Measurements from ENCODE around the gene NELFCD. TPM values are rescaled to one million over a fixed set of nuclear protein-coding genes. Genes with fewer than 3 reads are reported as not detected.

Gene NELFCD
- total and polyA plus RNA-seq, 9 of the 15 experiments (the other 6 are each of a cell fraction or from before 2014, with no cell fraction given): 11.7 to 163 (median 96.5) TPM

DNA sequence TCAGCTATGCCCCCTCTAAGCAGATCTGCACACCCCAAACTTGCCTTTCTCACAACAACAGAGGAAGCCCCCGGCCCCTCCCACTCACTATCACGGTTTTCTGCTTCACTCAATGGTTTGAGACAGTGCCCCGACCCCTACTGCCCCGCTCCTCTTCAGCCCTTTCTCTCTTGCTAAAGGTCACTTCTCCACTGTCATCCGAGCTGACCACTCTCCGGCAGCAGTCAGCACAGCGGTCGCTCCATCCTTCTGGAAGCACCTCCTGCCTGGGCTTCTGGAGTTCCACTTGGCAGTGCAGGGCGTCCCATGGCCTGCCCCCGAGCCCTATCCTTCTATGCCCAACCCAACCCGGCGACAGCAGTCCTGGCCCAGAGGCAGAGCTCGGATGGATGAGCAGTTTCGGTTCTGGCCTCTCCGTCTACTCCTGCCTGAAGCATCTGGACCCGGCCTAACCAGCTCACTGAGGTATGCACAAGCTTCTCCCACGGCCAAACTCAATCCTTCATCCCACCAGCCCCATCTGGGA, 21.9 kb downstream of the NELFCD start:
- peaks cover 63% of the 10 kb centered on the region for H3K36me3 ChIP-seq (ENCODE audit: control insufficient read depth, insufficient read depth, low read length)
- 85% methylated on average over 16 of the region's 17 CpGs for WGBS (ENCODE audit: insufficient coverage, low coverage, missing lambda C conversion rate)
- CTCF ChIA-PET (ENCODE audit: low intra/inter-chr PET ratio): no interaction called here
- intact Hi-C loops (cut with micrococcal nuclease) (no loop called here), in situ Hi-C loops (cut with MboI) (no loop called here)
- no peak for ATAC-seq
- H3K4me2 ChIP-seq (ENCODE audit: insufficient read depth, low read length): no peak overlapping the region
- POLR2A ChIA-PET: no interaction called here
- H3K4me3 ChIP-seq: no peak overlapping the region
- BruUV-seq (replicated peaks): no TSS peak
- H4K20me1 ChIP-seq (replicated peaks; ENCODE audit: control insufficient read depth, insufficient read depth, low read length): peaks cover 2% of the 10 kb centered on the region
- H3K9me3 ChIP-seq (replicated peaks; ENCODE audit: control insufficient read depth, insufficient read depth, low read depth, low read length): no peaks in the 10 kb centered on the region
- H3K79me2 ChIP-seq (ENCODE audit: control insufficient read depth, insufficient read depth, low read length): peaks cover 41% of the 10 kb centered on the region
- no peaks in the 10 kb centered on the region for H3K27me3 ChIP-seq (ENCODE audit: control insufficient read depth in 2 of 2, insufficient read depth in 2 of 2, low read length in 2 of 2)
- no peak for FAIRE-seq
- no peak overlapping the region for H3K27ac ChIP-seq (ENCODE audit: extremely low read depth, low read depth, low read length)
- H2AFZ ChIP-seq (ENCODE audit: low read depth, low read length): no peak overlapping the region
- peaks cover 26 to 66% of the 10 kb centered on the region in 2 experiments for H3K4me1 ChIP-seq (replicated peaks in 1 of 2; ENCODE audit: control insufficient read depth in 2 of 2, insufficient read depth in 2 of 2, low read length in 2 of 2)
- no peak for DNase-seq (ENCODE audit: extremely low read depth in 1 of 4, low spot score in 3 of 4)
- peak; percentile 10; the same call in 1 of the 2 replicates for TF ChIP-seq RBFOX2 (IDR thresholded peaks at IDR 0.05; ENCODE audit: low read depth, low read length)
- no peak for TF ChIP-seq POLR2AphosphoS2 (IDR thresholded peaks at IDR 0.05; ENCODE audit: low read length)
- H3K9ac ChIP-seq (ENCODE audit: insufficient read depth in 1 of 2, low read depth in 2 of 2, low read length in 2 of 2): 0 out of 4 replicates have a peak overlapping the region, but pooled peaks of 1 of the 2 experiments have one; percentile 43
- peaks cover 6% of the 10 kb centered on the region for H3K9me1 ChIP-seq (ENCODE audit: control insufficient read depth, insufficient read depth, low read length)

- TF ChIP-seq ZNF780A (CRISPR knock-in tag; IDR thresholded peaks at IDR 0.05): no peak
- no peak for TF ChIP-seq HDAC6 (IDR thresholded peaks at IDR 0.05; ENCODE audit: low read depth, low read length)
- no peak for TF ChIP-seq LCOR (CRISPR knock-in tag; IDR thresholded peaks at IDR 0.05)
- no peak for TF ChIP-seq ZNF589 (CRISPR knock-in tag; IDR thresholded peaks at IDR 0.05; ENCODE audit: low read depth)
- TF ChIP-seq CHD1 (IDR thresholded peaks at IDR 0.05; ENCODE audit: low read length): no peak
- no peak for TF ChIP-seq ELF1 (tag; IDR thresholded peaks at IDR 0.05)
- no peak for TF ChIP-seq ZNF124 (CRISPR knock-in tag; IDR thresholded peaks at IDR 0.05)
- TF ChIP-seq ZNF274 (IDR thresholded peaks at IDR 0.05; ENCODE audit: borderline replicate concordance, low read depth, low read length): no peak
- no peak for TF ChIP-seq ZNF408 (CRISPR knock-in tag; IDR thresholded peaks at IDR 0.05; ENCODE audit: low read depth)
- no peak for TF ChIP-seq STAT5A (IDR thresholded peaks at IDR 0.05; ENCODE audit: borderline replicate concordance, low read length)
- no peak for TF ChIP-seq ZC3H8 (IDR thresholded peaks at IDR 0.05)
- no peak for TF ChIP-seq DDX20 (tag; IDR thresholded peaks at IDR 0.05; ENCODE audit: low read depth)
- Histone ChIP-seq H3K9me3 (replicated peaks; ENCODE audit: control insufficient read depth, insufficient read depth, low read depth, low read length) (no peaks in the 10 kb centered on the region), H3K9me1 (ENCODE audit: control insufficient read depth, insufficient read depth, low read length) (peaks cover 6% of the 10 kb centered on the region), H2AFZ (ENCODE audit: low read depth, low read length) (no peak overlapping the region), H3K4me2 (ENCODE audit: insufficient read depth, low read length) (no peak overlapping the region), H4K20me1 (replicated peaks; ENCODE audit: control insufficient read depth, insufficient read depth, low read length) (peaks cover 2% of the 10 kb centered on the region), H3K79me2 (ENCODE audit: control insufficient read depth, insufficient read depth, low read length) (peaks cover 41% of the 10 kb centered on the region), H3K4me3 (no peak overlapping the region), H3K27ac (ENCODE audit: extremely low read depth, low read depth, low read length) (no peak overlapping the region; the same call in 2 of the 3 replicates), H3K27me3 (ENCODE audit: control insufficient read depth in 2 of 2, insufficient read depth in 2 of 2, low read length in 2 of 2) (no peaks in the 10 kb centered on the region), H3K4me1 (replicated peaks in 1 of 2; ENCODE audit: control insufficient read depth in 2 of 2, insufficient read depth in 2 of 2, low read length in 2 of 2) (peaks cover 29 to 75% of the 10 kb centered on the region in 2 experiments), H3K9ac (ENCODE audit: insufficient read depth in 1 of 2, low read depth in 2 of 2, low read length in 2 of 2) (peak overlapping the region in 1 of 2 experiments; percentile 74; a peak in 2 of 4 replicates), H3K36me3 (ENCODE audit: control insufficient read depth, insufficient read depth, low read length) (peaks cover 58% of the 10 kb centered on the region; the same call in 2 of the 3 replicates)
- intact Hi-C loops (cut with micrococcal nuclease) (no loop called here), in situ Hi-C loops (cut with MboI) (no loop called here)
- no TSS peak for BruUV-seq (replicated peaks)
- WGBS (ENCODE audit: insufficient coverage, low coverage, missing lambda C conversion rate): 88% methylated on average over 10 of the region's 16 CpGs
- no peak for ATAC-seq
- FAIRE-seq: no peak
- DNase-seq (ENCODE audit: extremely low read depth in 1 of 4, low spot score in 3 of 4): no peak
- ChIA-PET POLR2A (interaction anchor here (1.1 kb wide), 1 partner anchor 15 kb away, joined by 3 read pairs; no protein-coding TSS in a partner anchor), CTCF (ENCODE audit: low intra/inter-chr PET ratio) (no interaction called here)
Measured at GRCh38 chr20:59003836-59004492, 22.9 kb downstream of the NELFCD start.
